PC-3 (cell line): Measurements from ENCODE around the gene PCBP2. TPM values are rescaled to one million over a fixed set of nuclear protein-coding genes. Genes with fewer than 3 reads are reported as not detected.

Experiments
- ATAC-seq: fragments of 200-7000 bp; cut with Tn5 transposase; 2 replicates; pipeline ENCODE4 v1.9.1; 2020; ENCODE audit warnings: mild to moderate bottlenecking, moderate library complexity
- BruUV-seq: library from RNA; stranded (reverse); fragments of 400-500 nt; replicated peaks from 2 replicates; lab custom pipeline; 2021; lab: Mats Ljungman, UMichigan
- CTCF ChIA-PET: fragments of 300-600 bp; sonication (Branson Sonifier 250); formaldehyde crosslinking; loops from one replicate; lab custom pipeline; 2022; ENCODE audit warnings: antibody characterized with exemption; lab: Charles Lee
- POLR2A ChIA-PET: fragments of 300-600 bp; sonication (Branson Sonifier 250); formaldehyde crosslinking; loops from one replicate; lab custom pipeline; 2022; ENCODE audit warnings: antibody characterized with exemption; ENCODE audit not compliant: unreplicated experiment; lab: Charles Lee
- DNase-seq: peaks from one replicate; pipeline ENCODE4 v3.0.0-alpha.2; 2015
- H2AFZ ChIP-seq: fragments of 300-600 bp; sonication (generic); 2 replicates; pipeline ENCODE4 v1.6.0; 2016; ENCODE audit warnings: antibody characterized with exemption, low read length
- H3F3A ChIP-seq: fragments of 300-600 bp; sonication (generic); one replicate; pipeline ENCODE4 v1.6.0; 2017; ENCODE audit warnings: antibody characterized with exemption, low read length, control low read depth, mild to moderate bottlenecking; ENCODE audit not compliant: unreplicated experiment
- H3K27ac ChIP-seq: fragments of 300-600 bp; sonication (generic); 2 replicates; pipeline ENCODE4 v1.5.1; 2016; ENCODE audit warnings: mild to moderate bottlenecking, low read length
- H3K27me3 ChIP-seq: fragments of 300-600 bp; sonication (generic); 2 replicates; pipeline ENCODE4 v1.6.1; 2016; ENCODE audit warnings: low read length, mixed read lengths
- H3K36me3 ChIP-seq: fragments of 300-600 bp; sonication (generic); 2 replicates; pipeline ENCODE4 v1.6.1; 2016; ENCODE audit warnings: low read depth, mixed run types, low read length, mixed read lengths
- H3K4me1 ChIP-seq: fragments of 300-600 bp; sonication (generic); 2 replicates; pipeline ENCODE4 v1.5.1; 2016; ENCODE audit warnings: low read length; ENCODE audit not compliant: insufficient read depth
- H3K4me2 ChIP-seq: fragments of 300-600 bp; sonication (generic); 2 replicates; pipeline ENCODE4 v1.6.0; 2016; ENCODE audit warnings: low read length
- H3K4me3 ChIP-seq: fragments of 300-600 bp; sonication (generic); 2 replicates; pipeline ENCODE4 v1.5.1; 2016; ENCODE audit warnings: mild to moderate bottlenecking, low read length, mixed read lengths
- H3K79me2 ChIP-seq: fragments of 300-600 bp; sonication (generic); 2 replicates; pipeline ENCODE4 v1.6.1; 2017; ENCODE audit warnings: low read length, mixed read lengths
- H3K9ac ChIP-seq: fragments of 300-600 bp; sonication (generic); 2 replicates; pipeline ENCODE4 v1.6.0; 2016; ENCODE audit warnings: mild to moderate bottlenecking, low read length
- H3K9me2 ChIP-seq: fragments of 300-600 bp; sonication (generic); replicated peaks from 2 replicates; pipeline ENCODE4 v1.6.1; 2016; ENCODE audit warnings: mixed run types, low read length, mixed read lengths
- H3K9me3 ChIP-seq: fragments of 300-600 bp; sonication (generic); 2 replicates; pipeline ENCODE4 v1.6.1; 2016; ENCODE audit warnings: low read length, mixed read lengths
- H4K20me1 ChIP-seq: fragments of 300-600 bp; sonication (generic); 2 replicates; pipeline ENCODE4 v1.6.1; 2016; ENCODE audit warnings: low read length, mixed read lengths
- CTCF ChIP-seq: fragments of 300-600 bp; sonication (generic); conservative IDR thresholded peaks from 2 replicates; pipeline ENCODE4 v1.5.1; 2017; ENCODE audit warnings: antibody characterized with exemption, low read depth, mild to moderate bottlenecking, low read length
- EZH2 ChIP-seq: fragments of 300-600 bp; sonication (generic); IDR thresholded peaks from one replicate; pipeline ENCODE4 v1.6.1; 2017; ENCODE audit warnings: antibody characterized with exemption, mild to moderate bottlenecking, low read length; ENCODE audit not compliant: unreplicated experiment
- EZH2phosphoT487 ChIP-seq: fragments of 300-600 bp; sonication (generic); IDR thresholded peaks from 2 replicates; pipeline ENCODE4 v1.6.1; 2018; ENCODE audit warnings: mild to moderate bottlenecking, antibody characterized with exemption, low read length, borderline replicate concordance
- intact Hi-C: fragments of 100-400 bp; cut with micrococcal nuclease; formaldehyde crosslinking; loops from 2 replicates; pipeline ENCODE4 v1.9.0; 2023
- total RNA-seq: library from RNA; depleted of rRNA; stranded (reverse); fragments of >200 nt; gene quantifications from 2 replicates; pipeline ENCODE4 v1.2.3, GENCODE V29; 2014

The PCBP2 gene
- total RNA-seq, 1 experiment from 2014 or later: 204 TPM

- Histone ChIP-seq H3K36me3 (peaks cover 59% of the 10 kb centered on the region), H3K9me2 (no peaks in the 10 kb centered on the region), H3F3A (no peaks in the 10 kb centered on the region), H3K27me3 (no peaks in the 10 kb centered on the region), H2AFZ (no peak overlapping the region), H3K4me2 (peak overlapping the region; percentile 94), H3K9me3 (no peaks in the 10 kb centered on the region), H3K9ac (peak overlapping the region; percentile 99; the same call in 1 of the 2 replicates), H3K79me2 (peaks cover 64% of the 10 kb centered on the region), H3K27ac (no peak overlapping the region), H3K4me1 (peaks cover 12% of the 10 kb centered on the region), H3K4me3 (peak overlapping the region; percentile 95), H4K20me1 (peaks cover 51% of the 10 kb centered on the region)
- CTCF ChIA-PET: no interaction called here
- TF ChIP-seq EZH2 (no peak), EZH2phosphoT487 (no peak), CTCF (no peak)
- POLR2A ChIA-PET: no interaction called here
- no peak for ATAC-seq
- no peak for DNase-seq
- no TSS peak for BruUV-seq
- intact Hi-C loops: no loop called here
These were observed 2.2 kb downstream of the PCBP2 start for GRCh38 chr12:53453953-53454640.

- no peak overlapping the region for H3K27ac ChIP-seq
- DNase-seq (no peak), ATAC-seq (no peak)
- TF ChIP-seq CTCF: no peak
- no peak for TF ChIP-seq EZH2phosphoT487
- no peak for TF ChIP-seq EZH2
- no peaks in the 10 kb centered on the region for H3K27me3 ChIP-seq
- peaks cover 12% of the 10 kb centered on the region for H3K4me1 ChIP-seq
- ChIA-PET CTCF (no interaction called here), POLR2A (no interaction called here)
- peaks cover 65% of the 10 kb centered on the region for H3K36me3 ChIP-seq
- H3K79me2 ChIP-seq: peaks cover 70% of the 10 kb centered on the region
- no peaks in the 10 kb centered on the region for H3F3A ChIP-seq
- H3K9me2 ChIP-seq: no peaks in the 10 kb centered on the region
- no peaks in the 10 kb centered on the region for H3K9me3 ChIP-seq
- no peak overlapping the region for H3K9ac ChIP-seq
- H2AFZ ChIP-seq: no peak overlapping the region
- intact Hi-C loops: no loop called here
- peaks cover 57% of the 10 kb centered on the region for H4K20me1 ChIP-seq
- peak overlapping the region; percentile 95; the same call in 1 of the 2 replicates for H3K4me3 ChIP-seq
- peak overlapping the region; percentile 94; the same call in 1 of the 2 replicates for H3K4me2 ChIP-seq
- BruUV-seq: no TSS peak
These were observed 2.8 kb downstream of the PCBP2 start for GRCh38 chr12:53454707-53455106.

GRCh38 chr12:53456654-53457366, 4.9 kb downstream of the PCBP2 start:
- Histone ChIP-seq H4K20me1 (peaks cover 75% of the 10 kb centered on the region), H3K79me2 (peaks cover 91% of the 10 kb centered on the region), H3K4me2 (no peak overlapping the region), H3F3A (no peaks in the 10 kb centered on the region), H3K4me1 (peaks cover 12% of the 10 kb centered on the region), H3K9ac (no peak overlapping the region), H3K27me3 (no peaks in the 10 kb centered on the region), H3K27ac (no peak overlapping the region), H3K9me2 (no peaks in the 10 kb centered on the region), H2AFZ (no peak overlapping the region), H3K4me3 (no peak overlapping the region), H3K36me3 (peaks cover 86% of the 10 kb centered on the region), H3K9me3 (no peaks in the 10 kb centered on the region)
- TF ChIP-seq CTCF (no peak), EZH2phosphoT487 (no peak), EZH2 (no peak)
- ChIA-PET CTCF (no interaction called here), POLR2A (no interaction called here)
- intact Hi-C loops: no loop called here
- no TSS peak for BruUV-seq
- ATAC-seq (no peak), DNase-seq (no peak)
